Stimulated activated CD8-positive, alpha-beta memory T cell treated with anti-CD3 and anti-CD28 coated beads, Interleukin-15, amount 100 ng/mL, for 4 hours (primary cell): ENCODE results near the gene MACROD2.

Experiments used
- DNase-seq, 2 donors: peaks; one replicate each; pipeline ENCODE4 v3.0.0-alpha.2; 2020; ENCODE audit warnings: low read depth in 2 of 2

The MACROD2 gene

DNA sequence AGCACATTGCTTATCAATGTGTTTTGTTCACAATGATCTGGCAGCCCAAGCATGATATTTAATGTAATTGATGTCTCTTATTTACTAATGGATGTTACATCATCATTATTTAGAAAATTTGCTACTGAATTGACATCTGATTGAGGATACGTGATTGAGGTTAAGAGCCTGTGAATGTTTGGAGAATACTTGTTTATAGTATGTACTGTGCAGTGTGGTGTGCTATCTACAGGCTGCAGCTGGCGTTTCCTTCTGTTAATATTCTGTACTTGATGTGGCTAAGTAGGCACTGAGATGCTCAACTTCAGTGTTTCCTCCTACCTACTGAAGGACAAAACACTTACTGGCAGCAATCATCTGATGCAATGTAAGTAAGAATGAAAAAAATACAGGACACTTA, 1051.7 kb downstream of the MACROD2 start:
- DNase-seq: no peak

DNA sequence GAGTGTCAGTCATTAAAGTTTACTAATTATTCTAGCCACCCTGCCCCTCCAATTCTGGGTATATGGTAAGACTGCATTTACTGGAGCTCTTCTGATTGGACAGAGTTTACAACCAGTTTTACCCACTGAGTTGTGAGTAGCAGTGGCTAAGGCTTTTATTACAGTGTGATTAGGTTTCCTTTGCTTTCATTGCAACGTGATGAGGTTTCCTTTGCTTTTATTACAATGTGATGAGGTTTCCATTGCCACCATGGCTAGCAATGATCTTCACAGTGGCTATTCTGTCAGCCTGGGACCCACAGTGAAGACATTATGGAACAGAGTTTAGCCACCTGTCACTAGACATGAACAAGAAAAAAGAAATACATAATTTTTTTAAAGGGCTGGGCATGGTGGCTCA, 1052.3 kb downstream of the MACROD2 start:
- DNase-seq: no peak

DNA sequence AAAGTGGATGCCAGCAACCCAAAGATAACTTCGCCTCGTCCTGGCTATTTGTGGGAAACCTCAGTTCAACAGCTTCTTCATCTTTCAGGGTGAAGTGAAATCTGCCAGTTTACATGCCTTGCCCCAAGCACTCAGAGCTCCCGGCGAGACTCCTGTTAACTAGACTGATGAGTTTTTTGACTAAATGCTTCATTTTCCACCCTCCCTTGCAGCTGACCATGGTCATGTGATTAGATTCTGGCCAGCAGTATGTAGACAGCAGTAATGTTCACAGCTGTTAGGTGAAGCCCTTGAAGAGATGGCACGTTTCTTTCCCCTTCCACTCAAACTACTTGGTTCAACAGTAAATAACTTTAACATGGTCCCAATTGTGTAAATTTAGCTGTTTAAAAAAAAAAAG, 1060.9 kb downstream of the MACROD2 start:
- DNase-seq: no peak

DNA sequence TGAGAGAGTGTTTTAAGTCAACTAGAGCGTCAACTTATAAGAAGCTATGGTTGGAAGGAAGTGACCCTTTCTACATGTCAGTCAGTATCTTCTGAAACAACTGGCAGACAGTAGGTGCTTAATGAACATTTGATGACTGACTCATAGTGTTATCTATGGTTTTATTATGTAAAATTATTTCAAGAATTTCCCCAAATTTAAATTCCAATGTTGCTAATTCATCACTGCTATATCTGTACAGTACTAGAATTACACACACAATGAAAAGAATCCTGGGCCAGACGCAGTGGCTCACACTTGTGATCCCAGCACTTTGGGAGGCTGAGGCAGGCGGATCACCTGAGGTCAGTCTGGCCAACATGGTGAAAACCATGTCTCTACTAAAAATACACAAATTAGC, 1063.5 kb downstream of the MACROD2 start:
- no peak for DNase-seq

DNA sequence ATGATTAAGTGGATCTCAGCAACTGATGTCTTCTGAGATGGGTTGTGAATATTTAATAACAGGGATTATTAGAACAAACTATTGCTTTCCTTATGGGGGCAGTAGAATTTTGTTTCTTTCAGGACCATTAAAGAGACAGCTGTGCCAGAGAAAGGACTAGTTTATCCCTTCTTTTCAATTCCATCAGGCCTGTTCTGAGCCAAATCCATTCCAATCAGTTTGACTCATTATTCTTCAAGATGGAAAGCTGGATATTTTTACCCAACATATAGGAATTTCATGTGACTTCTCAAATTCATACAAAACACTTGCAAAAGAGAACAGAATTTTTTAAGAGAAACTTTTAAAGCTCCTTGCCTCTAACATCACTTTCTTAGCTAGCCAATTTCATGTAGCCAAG, 1064.1 kb downstream of the MACROD2 start:
- no peak for DNase-seq

DNA sequence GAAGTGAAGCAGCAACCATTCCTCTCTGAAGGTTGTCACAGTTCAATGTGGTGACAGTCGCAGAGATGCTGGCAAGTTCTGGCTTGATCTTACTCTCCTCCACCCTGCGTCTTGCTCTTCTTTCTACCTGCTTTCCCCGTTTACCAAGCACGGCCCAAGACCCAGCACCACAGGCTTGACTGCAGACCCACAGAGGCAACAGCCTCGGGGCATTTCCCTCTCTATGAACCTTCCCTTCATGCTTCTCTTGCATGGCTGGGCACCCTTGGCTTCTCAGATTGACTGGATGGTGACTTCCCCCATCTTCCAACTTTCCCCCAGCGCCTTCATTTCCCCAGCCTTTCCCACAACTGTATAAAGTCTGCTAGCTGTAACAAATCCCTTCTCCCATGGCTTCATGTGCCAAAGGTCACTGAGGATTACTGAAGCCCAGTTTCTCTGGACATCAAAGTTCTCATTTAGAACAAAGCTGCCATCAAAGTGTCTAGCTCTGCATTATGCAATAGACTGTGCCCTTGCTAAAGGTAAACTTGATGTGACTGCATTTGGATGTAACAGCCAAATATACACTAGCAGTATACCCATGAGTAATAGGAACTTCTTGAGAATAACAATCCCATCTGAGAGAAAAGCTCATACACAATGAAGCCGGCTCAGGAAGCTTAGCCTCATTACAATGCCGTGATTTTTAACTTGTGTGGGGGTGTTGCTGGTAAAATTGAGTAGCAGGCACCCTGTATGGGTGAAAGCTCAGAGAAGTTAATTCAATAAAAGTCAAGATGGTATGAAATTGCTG, 1065.1 kb downstream of the MACROD2 start:
- no peak for DNase-seq

DNA sequence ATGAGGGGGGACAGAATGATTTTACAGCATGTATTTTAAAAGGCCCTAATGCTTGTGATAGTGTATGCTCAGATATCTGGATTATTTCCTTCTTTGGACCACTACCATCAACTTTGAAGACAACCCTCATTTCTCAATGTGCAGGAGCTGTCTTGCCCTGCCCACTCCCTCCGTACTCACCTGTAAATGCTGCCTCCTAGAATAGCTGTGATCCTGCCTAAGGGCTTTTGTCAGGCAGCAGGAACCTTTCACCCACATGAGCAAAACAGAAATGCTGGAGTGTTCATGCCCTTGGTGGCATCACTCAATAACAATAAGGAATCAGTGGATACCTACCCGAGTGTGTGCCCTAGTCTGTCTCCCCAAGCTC, 1065.7 kb downstream of the MACROD2 start:
- DNase-seq: no peak

DNA sequence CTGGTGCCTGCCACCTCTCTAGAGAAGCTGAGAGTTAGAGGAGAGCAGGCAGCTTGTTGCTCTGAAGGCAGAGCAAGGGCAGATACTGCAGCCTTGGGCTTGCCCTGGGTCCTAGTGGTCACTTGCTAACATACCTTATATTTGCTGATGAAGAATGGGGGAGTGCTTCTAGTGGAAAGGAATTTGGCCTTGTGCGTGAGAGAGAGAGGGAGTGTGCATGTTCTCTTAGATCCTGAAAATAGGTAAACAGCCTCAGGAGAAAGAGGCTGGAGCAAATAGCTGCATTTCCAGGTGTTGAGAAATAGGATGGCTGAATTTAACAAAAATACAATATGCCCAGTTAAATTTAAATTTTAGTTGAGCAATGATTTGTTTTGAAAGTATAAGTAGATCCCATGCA, 1066.6 kb downstream of the MACROD2 start:
- no peak for DNase-seq

DNA sequence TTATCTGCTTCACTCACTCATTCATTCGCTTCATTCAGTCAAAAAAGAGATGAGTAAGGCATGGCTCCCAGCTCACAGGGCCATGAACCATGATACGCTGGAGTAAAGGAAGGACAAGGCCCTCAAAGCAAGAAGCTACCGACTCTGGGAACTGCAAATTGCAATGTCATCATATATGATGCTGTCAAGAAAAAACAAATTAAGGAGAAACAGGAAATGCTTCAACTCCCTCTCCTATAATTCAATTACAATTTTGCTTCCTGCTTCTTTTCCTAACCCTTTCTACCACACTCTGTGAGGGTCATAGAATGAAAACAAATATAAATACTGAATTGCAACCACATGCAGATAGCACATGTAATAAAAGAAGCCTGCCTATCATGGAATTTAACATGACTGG, 1067.8 kb downstream of the MACROD2 start:
- DNase-seq: no peak

DNA sequence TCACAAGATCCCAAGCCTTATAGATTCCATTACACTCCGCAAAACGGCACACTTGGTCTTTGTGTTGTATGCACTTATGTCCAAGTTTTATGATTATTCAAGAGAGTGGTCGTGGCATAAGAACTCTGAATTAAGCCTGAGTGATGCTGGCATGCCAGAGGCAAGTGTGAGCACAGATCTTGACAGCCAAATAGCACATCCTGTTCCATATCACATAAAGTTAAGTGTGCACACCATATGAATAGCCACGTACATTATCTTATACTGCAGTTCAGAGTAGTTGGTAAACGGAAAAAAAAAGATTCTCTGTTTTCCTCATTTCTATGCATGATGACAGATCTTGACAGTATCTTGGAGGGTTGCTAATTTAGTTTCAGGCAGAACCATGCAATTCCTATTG, 1069.4 kb downstream of the MACROD2 start:
- DNase-seq: no peak

DNA sequence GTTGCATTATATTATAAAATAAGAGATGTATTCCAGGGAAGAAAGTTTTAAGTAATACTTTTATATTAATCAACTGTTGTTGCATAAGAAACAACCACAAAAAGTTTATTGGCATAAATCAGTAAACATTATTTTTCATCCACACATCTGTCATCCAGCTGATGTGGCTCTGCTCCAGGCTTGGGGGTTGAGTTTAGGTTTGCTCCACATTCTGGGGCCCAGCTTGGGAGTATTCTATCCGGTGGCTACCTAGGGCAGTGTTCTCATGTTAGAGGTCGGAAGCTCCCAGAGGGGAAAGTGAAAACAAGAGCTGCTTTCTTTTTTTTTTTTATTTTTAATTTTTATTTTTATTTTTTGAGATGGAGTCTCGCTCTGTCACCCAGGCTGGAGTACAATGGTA, 1070.5 kb downstream of the MACROD2 start:
- no peak for DNase-seq

DNA sequence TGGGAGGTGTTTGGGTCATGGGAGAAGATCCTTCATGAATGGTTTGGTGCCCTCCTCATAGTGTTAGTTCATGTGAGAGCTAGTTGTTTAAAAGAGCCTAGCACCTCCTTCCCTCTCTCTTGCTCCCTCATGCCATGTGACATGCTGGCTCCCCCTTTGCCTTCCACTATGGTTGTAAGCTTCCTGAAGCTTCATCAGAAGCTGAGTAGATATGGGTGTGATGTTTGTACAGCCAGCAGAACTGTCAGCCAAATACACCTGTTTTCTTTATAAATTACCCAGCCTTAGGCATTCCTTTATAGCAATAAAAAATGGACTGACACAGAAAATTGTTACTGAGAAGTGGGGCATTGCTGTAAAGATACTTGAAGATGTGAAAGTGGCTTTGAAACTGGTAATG, 1073.2 kb downstream of the MACROD2 start:
- DNase-seq: no peak

DNA sequence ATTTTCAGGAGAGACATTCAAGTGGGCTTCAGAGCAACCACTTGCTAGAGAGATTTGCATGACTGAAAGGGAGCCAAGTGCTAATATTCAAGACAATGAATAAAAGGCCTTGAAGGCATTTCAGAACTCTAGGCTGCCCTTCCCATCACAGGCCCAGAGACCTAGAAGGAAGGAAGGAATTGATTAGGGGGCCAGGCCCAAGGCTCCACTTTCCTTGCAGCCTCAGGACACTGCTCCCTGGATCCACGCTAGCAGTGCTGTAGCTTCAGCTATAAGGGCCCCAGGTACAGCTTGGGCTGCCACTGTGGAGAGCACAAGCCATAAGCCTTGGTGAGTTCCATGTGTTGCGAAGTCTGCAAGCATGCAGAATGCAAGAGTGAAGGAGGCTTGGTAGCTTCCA, 1074.0 kb downstream of the MACROD2 start:
- DNase-seq: no peak

DNA sequence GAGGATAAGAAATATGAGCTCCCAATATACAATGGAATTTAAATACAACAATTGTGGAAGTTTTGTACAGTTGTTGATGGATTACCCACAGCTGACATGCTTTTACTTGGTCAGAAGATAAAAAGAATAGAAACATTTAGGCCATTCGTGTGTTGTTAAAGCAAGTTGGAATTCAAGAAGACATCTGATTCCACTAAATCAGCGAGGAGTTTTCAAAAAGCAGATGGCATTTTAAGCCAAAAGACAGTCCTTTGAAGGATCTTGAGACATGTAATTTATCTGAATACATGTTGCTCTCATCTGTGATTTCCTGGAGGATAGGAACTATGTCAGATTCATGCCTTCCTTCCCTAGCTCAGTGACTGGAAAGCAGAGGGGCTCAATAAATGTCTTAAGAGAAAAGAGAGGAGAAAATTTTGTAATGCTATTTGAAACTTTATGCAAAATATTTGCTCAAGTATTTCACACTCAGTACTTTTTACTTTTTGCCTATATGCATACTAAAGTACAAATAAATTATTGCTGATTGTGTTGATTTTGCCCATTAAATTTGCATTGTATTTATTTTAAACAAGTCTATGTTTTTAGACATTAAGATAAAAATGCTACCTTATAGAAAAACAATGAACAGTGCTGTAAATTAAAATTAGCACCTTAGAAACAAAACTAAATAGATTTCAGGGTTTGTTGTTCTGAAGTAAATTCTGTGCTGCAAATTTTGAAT, 1075.9 kb downstream of the MACROD2 start:
- DNase-seq: no peak

DNA sequence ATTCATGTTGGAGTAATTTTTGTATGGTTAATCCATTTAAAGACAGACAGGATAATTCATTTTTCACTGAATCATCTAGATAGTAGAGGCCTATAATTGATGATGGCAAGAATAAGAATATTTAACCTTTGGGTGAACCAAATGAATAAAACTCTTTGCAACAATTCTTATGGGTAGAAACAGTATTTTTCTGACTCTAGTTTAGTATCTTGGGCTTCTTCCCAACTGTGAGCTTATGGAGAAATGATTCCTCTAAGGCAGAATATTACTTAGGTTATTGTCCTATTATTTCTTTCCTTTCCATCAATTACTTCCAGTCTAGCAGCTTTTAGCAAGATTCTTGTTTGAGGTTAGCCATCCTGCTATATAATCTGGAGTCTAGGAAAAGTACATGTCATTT, 1077.0 kb downstream of the MACROD2 start:
- no peak for DNase-seq

DNA sequence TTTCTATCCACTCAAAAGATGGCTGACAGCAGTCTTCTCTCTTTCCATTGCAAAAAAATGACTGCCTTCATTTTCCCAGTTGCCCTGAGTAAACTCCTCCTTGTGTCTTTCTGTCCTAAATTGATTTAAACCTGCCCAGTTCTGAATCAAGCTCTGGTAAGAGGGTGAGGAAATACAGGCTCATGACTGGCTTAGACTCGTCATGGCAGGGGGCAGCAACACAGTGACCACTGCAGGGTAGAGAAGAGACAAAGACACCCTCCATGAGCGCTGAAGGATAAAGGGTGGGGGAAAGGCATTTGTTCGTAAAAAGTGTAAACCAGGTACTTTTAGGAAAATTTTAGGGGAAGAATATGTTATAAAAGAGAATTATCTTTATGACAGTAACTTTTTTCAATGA, 1080.3 kb downstream of the MACROD2 start:
- DNase-seq: no peak

DNA sequence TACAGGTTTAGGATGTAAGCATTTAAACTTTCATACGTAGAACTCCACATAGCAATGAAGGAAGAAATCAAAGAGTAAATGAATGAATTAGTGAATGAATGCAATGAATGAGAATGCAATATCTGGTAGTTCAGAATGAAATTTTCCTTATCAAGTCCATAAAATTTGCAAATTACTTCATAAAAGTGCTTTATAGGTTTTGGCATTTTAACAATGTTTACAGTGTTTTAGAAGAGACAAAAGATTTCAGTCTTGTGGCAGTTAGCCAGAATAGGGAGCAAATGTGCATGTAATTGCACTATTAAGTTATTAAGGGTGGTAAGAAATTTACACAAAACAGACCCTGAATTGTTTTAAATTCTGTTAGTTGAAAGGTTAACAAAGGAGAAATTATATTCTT, 1081.5 kb downstream of the MACROD2 start:
- no peak for DNase-seq

DNA sequence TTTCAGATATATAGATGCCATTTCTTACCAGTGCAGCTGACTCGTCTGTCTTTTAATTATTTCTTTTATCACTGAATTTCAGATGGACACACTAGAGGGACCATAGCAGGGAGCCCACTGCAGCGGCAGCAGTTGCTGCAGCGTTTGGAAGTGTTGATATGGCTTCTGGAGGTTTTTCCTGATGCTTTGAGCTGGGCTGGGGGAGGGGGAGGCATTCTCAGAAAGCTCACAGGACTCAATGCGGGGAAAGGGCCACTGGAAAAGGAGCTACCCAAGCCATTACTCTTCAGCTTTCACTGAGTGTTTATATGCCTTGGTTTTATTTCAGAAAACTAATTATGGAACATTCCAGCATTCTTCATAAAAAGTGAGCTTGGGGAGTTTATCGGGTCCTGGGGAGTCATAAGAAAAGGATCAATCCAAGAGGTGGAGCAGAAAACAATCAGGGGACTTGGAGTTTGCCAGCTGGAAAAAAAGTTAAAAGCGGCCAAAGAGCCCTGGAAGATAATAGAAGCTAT, 1082.5 kb downstream of the MACROD2 start:
- no peak for DNase-seq

DNA sequence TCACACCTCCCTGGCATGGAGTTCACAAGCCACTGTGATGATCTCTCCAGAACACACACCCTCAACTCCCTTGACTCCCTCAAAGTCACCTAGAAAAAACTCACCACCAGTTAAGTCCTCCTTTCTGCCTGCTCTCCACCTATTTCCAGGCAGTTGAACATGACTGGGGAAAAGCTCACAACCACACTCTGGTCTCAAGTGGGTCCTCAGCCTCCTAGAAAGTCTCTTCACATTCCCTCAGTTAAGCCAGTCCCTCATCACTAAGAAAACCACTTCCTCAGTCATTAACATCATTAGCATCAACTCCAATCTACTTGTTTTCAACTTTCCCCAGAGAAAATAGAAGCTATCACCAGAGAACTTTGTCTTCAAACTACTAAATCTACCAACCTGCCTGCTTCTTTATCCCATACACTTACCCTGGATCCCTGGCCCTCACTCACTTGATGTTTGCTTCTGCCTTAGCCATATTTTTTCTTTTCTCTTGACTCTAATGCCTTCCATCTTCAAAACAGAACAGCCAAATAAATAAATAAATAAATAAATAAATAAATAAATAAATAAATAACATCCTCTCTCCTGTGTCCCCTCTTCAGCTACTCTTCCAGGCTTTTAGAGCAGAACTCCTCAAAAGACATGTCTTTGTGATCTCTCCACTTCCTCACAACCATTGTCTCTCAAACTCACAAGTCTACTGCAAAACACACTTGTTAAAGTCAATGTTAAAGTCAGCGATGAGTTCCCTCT, 1084.5 kb downstream of the MACROD2 start:
- DNase-seq: no peak

DNA sequence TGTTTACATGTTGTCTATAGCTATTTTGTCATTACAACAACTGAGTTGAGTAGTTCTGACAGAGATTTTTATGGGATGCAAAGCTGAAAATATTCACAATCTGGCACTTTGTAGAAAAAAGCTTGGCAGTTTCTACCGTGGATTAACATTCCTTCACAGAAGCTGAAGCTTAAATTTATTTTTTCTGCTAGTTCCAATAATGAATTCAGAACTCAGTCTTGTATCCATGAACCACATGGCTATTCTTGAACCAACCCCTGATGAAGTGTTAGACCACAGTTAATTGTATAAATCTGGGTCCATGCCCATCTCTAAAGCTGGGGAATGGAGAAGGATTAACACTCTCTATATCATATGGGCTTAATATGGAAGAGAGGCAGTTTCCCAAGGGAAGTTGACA, 1085.9 kb downstream of the MACROD2 start:
- no peak for DNase-seq

DNA sequence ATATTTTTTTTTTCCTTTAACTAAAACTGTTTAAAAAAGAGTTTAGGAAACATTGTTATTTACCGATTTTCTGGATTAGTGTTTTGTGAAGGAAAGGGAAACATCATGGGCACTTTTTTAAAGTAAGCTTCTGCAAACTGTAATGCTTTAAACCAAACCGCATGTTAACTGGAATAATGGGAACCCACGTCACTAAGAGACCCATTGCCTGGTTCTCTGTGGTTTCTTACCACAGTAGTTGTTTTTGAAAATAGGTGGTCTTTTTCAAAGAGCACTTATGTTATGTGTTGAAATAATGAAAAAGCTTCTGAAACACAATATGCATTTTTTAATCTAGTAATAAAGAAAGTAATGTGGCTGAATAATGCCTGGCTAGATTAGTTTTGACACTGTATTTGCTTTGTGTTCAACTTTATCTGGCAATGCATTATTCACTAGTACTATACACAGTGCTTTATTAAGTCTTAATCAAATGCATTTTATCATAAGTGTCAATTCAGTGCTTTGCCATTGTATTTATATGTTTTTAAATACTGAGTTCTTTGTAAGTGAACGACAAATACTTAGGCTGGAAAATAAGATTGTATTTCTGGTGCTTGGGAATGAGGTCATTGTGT, 1096.2 kb downstream of the MACROD2 start:
- DNase-seq: no peak

DNA sequence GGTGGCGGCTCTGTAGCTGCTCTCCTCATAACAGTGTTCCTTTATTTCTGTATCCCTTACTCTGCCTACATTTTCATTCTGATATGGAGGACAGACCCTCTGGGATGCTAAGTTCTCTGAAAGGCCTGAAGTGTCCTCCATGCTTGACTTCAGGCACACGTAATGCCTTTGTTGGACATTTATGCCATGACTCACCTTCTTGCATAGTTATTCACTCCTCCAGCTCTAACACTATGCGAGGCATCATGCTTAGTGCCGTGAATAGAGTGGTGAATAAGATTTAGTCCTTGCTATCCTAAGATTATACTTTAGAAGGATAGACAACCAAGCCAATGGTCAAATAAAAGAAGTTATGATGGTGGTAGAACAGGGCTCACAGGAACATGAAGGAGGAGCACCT, 1103.0 kb downstream of the MACROD2 start:
- DNase-seq: no peak
